ELF-1 (cell line): Measurements from ENCODE around the gene CNTN6.
A peak's percentile ranks its signal among the peaks of the same experiment; 100 is the strongest.

Experiments used
- DNase-seq: peaks from one replicate; pipeline ENCODE4 v3.0.0-alpha.2; 2016; ENCODE audit warnings: low read depth, low spot score

CNTN6 gene

DNA sequence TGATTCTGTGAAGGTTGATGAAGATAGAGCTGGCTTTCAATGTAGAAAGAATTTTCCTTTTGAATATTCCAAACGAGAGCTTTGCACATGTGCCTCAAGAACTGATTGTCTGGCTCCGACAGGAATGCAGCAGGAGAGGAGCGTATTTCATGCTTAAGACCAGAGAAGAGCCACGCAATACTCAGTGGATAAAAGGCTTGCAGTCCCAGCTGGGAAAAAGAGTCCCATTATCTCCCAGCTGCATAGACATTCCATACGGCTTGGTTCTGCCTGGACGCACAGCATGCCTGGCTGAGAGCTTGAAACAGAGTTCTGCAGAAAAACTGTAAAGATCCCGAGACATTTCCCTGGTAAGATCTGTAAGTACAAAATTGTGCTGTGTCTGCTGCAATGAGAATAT, at the start of gene CNTN6:
Gene CNTN6 (plus strand): TSS at position 254 of the 400 bp plus-strand sequence. CDS start 54,985 bp downstream, outside the sequence.
- no peak for DNase-seq

DNA sequence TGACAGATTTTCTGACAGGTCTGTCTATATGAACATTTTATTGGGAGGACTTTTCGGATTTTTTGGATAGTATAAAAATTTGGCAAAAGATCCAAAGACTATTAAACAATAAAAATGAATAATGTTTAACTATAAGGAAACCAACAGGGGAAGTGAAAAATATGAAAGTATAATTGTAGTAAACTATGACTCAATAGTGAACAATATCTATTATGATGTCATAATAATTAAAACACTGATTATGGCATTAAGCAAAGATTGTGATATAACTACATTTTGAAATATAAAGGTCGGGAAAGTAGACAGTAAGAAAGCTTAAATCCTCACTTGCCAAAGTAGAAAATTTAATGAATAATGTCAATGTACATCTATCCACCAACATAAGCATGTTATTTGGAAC, 44.3 kb upstream of the CNTN6 start:
- no peak for DNase-seq

DNA sequence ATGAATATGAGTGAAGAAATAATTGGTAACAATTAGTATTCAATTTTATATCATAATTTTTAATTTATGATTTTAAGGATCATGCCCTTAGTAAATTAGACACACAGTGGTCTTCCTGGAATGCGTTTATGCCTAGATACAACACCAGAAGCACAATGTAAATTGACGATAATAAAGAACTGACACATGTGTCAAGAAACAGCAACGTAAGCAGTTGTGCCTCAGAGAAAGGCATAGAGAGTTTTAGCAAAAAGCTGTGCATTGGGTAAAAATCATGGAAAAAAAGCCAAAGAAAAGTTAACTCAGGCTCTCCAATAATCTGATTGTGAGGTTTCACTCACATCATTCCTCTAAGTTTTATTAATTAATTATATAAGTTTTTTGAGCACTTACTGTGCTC, 37.0 kb upstream of the CNTN6 start:
- no peak for DNase-seq

DNA sequence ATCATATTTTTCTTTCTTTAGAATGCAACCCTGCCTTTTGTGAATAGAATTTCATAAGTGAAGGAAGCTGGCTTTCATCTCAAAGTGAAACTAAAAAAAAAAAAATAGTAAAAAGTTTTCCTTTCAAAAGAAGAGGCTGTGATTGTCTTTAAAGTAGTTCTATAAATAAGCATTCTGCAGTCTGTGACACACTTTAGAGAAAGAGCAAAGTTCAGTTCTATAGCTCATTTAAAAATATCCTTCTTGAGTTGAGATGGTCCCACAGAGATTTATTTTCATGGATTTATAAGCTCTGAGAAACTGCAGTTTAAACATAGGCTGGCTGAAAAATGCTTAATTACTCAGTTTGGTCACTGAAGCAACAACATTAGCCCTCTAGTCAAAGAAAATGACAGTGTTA, 36.1 kb upstream of the CNTN6 start:
- no peak for DNase-seq

DNA sequence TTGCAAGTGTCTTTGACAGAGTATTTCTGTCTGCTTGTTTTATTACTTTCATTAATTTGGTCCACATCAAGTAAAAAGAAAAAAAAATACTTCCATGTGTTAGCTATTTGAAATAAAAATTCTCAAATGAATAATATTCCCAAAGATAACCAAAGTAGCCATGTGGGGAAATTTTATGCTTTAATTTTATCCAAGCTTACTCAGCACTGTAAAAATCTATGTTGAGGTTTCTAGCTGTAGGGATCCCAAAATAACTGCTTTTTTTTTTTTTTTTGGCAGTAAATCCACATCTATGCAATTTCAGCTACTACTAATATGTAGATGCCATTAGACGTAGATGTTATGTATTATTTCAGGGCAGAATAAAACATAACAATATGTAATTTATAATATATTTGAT, 35.4 kb upstream of the CNTN6 start:
- DNase-seq: no peak

DNA sequence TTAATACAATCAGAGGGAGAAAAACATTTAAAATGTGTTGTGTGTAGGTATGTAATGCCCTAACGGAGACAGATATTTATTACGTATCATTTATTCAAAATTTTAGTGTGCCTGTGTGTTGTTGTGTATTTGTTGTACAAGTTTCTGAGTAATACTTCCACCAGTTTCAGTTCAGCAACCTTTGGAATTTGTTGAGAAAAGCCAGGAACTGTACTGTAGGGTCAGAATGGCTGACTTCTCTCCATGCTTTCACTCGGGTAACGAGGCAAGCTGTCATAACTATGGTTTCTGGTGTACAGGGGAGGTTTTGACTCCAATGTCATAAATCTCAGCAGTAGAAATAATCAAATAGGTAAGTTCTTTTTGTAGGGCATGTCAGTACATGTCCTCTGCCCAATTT, 23.8 kb upstream of the CNTN6 start:
- DNase-seq: no peak

DNA sequence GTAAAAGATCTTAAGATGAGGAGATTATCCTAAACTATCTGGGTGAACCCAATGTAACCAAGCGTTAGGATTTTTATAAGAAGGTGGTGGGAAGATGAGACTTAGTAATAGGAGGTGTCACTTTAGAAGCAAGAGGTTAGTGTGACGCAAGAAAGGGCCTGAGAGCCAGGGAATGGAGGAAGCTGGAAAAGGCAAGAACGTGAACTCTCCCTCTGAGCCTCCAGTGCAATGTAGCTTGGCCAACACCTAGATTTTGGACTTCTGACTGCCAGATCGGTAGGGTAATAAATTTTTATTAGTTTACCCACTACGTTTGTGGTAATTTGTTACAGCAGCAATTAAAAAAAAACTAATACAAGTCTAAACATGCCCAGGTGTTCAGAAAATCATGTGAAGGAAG, 20.8 kb upstream of the CNTN6 start:
- DNase-seq: no peak

DNA sequence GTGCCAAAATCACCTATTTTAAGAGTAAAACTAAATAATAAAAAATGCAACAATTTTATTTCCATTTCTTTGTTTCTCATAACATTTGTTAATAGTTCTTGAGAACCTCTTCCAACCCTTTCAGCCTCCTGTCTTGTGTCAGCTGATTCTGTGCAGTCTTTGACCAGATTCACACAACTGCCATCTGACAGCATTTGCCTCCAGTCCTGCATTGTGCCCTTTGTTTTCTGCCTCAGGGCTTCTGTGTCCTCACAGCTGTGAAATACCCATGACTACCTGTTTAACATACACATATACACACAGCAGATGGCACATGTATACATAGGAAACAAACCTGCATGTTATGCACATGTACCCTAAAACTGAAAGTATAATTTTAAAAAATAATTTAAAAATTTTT, 13.2 kb upstream of the CNTN6 start:
- no peak for DNase-seq

DNA sequence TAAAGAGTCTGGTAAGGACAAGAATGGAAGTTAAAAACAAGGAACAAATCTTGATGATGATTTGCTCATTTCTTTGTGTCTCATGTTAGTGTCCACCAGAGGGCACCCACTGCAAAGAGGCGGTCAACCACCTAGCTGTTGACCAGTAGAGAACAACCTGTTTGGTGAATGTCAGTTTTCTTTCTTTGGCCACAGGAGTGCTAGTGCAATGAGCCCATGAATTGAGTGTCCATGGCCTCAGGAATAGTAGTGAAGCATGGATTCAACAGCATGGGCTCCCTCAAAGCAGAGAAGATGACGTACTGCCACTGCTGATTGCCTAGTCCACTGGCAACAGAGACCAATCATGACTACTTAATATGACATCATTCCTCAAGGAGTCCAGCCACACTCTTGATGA, 10.7 kb upstream of the CNTN6 start:
- peak; percentile 9 for DNase-seq

DNA sequence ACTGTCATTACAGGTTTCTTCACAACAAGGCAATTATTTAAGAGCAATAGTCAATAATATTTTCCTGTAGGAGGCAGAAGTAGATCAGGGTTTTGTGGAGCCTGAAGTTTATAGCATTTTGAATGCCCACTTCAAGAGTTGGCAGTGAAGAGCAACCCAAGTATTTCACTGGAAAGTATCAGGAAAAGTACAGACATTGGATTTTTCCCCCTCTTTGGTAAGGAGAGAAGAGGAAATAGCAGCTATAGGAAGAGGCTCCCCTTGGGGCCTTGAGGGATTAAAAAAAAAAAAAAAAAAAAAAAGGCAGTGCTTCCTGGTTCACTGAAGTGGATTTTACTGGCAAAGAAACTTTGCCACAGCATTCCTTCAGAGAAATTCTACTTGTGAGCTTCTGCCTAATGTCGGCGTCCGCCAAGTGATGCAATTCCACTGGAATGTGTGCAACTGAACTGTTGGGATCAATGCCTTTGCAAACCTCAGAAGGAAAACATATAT, 5.7 kb upstream of the CNTN6 start:
- DNase-seq: no peak

DNA sequence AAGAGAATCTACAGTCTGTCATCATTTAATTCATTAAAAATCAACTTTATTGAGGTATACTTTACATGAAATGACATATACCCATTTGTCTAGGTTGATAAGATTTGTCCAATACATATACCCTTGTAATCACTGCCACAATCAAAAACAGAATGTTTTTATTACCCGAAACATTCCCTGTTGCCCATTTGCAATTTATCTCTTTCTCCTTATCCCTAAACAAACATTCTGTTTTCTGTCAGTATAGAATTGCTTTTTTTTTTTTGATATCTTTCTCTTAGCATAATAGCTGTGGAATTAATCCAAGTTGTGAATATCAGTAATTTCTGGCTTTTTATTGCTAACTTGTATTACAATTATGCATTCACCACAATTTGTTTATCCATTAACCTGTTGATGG, 4.3 kb upstream of the CNTN6 start:
- no peak for DNase-seq

DNA sequence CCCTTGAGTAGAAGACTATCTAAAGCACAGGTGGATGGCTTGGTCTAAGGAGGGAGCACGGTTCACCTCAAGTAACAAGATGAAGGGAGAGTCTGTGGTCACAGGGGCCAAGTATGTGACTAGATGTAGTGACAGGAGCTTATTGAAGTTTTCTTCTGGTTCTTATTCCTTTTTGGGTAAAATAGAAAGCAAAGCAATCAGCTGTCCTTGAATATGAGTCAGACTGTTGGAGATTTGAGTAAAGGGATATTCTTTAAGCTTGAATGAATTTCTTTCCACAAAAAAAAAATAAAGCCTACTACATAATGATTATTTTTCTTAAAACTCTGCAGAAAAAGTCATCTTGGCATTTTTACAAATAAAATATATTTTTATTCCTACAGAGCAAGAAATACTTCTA, 1.5 kb upstream of the CNTN6 start:
- no peak for DNase-seq

DNA sequence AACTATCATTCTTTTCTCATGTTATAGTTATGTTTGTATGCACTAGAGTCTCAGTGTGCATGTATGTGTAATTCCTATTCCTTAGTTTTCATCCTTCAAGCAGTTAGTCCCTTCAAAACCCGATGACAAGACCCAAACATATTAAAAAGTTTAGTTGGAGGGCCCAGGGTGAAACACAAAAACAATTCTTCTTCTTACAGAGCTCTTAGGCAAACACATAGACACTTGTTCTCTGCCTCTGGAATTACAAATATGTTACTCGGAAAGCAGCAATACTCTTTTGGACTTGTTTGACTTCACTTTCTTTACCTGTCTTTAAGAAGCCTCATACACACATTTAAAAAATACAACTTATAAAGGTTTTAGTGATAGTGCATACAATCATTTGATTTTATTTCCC, 763 bp upstream of the CNTN6 start:
- DNase-seq: no peak

DNA sequence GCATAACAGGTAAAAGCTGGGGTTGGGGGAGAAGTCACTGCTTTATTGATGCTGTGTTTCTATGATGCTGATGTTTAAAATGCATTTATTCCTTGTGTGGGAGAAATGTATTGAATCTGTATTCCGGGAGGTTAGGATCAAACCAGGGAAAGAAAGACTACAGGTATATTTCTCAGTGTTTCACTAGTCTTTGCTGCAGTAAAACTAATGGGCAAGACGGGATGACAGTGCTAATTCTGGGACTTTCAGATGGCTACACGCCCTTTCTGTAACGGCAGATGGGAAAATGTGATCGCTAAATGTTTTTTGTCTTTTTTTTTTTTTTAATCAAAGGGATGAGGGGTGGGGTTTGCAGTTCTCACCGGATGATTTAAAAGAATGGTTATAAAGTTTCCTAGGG, 393 bp downstream of the CNTN6 start:
- DNase-seq: no peak

DNA sequence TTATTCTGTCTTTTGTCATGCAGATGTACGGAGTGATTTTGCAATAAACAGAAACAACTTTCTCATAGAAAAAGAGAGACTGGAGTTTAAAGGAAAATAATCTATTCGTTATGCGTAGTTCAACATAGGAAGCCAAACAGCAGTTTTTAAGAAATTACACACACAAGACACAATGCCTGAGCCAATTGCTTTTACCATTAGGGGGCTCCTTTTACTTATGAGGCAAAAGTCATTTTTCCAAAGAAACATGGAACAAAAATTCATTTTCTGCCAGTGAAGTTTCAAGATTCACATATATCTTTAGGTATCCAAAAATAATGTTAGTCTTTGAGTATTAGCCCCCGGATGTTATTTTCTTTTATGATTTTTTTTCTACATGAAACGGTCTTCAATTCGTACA, 10.7 kb downstream of the CNTN6 start:
- no peak for DNase-seq

DNA sequence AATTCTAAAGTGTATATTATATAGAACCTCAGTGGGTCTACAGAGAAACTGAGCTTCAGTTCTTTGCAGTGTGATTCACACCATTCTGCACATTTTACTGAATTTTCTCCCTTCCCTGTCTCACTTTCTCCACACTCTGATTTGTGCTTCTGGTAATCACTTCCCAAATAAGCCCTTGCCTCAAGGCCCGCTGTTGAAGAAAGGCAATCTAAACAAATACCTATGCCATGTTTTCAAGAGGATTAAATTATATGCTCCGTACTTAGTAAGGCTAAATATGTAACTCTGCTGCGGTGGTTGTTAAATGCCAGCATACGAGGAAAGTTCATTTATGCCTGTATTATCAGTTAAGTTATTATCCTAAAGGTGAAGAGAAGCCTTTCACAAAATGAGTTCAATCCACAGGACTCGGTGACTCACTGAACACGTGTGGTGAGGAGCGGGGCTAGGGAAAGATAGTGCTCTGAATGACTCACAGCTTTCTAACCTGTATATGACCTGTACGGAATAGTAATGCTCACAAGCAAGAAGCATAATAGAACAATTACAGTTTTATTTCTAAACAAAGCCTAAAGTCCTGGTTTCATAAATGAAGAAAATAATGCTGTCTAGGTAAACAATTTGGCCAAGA, 25.1 kb downstream of the CNTN6 start:
- no peak for DNase-seq

DNA sequence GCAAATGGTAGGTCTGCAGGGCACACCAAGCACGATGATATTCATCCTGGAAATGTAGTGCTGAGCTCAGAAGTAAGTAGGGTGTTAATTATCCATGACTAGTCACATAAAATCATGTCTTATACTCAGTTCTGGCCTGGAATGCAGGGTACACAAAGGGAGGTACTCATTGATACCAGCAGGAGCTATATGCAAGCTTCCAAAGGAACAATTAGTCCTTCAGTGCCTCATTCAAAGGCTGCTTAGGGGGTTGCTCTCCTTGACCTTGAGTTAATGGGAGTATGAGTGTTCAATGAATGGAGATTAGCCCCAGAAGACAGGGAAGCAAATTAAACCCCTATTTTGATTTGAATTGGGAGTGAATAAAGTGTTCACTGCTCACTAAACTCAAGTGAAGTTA, 38.3 kb downstream of the CNTN6 start:
- DNase-seq: no peak

DNA sequence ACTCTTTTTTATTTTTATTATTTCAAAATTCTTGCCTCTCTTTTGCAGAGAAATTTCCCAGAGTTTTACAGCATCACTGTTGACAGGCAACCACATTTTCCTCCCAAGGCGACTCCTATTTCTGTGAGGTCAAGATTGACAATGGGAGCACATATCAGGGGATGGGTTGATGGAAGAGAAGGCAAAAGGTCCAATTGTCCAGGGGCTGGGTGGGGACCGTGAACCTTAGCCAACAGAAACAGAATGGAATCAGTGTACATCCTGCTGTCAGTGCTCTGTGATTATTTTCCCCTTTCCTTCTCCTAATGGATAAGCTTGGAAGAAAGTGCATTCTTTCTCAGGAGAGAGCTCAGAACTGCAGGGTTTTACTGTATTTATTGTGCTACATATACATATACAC, 42.4 kb downstream of the CNTN6 start:
- DNase-seq: no peak

DNA sequence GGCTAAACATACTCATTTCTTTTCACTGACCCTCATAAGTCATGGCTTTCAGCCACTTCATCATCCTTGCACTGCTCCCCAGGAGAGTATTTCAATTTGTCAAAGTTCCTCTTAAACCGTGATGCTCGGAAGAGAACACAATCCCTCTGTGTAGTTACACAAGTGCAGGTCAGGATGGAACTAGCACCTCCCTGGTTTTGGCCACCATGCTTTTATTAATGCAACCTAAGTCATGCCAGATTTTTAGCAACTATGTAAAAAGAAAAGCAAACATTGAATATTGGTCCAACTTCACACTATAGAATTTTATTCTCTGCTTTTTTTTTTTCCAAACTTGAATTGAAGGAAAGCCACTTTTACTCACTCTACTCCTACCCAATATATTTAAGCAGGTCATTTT, 45.2 kb downstream of the CNTN6 start:
- no peak for DNase-seq

DNA sequence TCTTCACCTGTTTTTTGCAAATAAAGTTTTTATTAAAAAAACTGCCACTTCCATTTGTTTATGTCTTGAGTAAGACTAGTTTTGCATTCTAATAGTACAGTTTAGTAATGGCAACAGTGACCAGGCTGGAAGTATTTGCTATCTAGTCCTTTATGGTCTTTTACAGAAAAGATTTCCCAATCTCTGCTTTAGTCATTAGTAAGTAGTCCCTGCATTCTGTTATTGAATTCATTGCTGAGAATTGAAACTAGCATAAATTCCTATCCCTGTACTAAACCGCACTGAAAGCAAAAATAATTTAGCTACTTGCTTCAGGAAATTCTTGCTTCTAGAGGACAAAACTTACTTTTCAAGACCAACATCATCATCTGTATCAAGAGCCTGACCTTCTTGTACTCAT, 46.2 kb downstream of the CNTN6 start:
- no peak for DNase-seq

DNA sequence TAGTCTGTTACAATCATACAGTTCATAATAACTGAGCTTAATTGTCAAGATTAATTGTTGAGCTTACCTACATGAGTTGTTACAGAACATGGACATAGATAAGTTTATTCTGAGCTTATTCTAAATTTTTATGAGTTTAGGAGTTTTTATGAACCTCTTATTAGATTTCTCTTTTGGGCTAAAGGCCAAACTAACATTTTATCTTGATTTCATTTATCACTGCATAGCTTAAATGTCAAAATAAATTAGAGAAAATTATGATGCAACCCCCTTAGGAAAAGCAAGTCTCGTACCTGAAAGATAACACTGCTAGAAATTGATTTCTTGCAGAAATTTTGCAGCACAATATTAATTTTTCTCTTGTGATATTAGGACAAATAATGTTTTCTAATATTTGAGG, 54.5 kb downstream of the CNTN6 start:
- no peak for DNase-seq

DNA sequence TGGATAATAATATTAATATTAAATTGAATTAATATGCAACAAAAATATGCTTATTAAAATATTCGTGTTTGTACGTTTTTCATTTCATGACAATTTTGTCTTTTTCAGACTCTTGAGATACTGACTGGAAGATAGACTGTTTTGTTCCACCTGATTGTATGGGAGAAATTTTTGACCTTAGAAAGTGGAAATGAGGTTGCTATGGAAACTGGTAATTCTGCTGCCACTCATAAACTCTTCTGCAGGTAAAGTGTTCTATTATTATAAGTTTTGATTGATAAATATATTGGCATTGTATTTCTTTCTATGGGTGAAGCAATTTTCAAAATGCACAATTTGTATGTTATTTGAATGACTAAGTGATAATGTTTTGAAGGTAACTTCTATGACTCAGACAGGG, 55.0 kb downstream of the CNTN6 start:
- no peak for DNase-seq

DNA sequence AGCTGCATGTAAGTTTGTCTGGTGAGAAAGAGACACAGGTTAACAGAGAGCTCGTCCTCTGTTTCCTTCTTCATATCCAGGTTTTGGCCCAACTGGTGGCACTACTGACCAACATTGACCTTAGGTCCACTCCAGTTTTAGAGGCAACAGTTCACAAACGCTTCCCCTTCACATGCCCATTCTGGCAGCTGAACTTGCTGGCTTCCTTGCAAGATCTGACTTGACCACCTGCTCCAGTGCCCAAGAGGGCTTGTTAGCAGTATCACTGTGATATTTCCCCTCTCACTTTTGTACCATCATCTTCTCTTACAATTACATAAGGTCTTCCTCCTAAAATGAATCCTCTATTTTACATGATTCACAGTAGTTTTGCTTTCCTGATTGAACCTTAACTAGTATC, 71.3 kb downstream of the CNTN6 start:
- no peak for DNase-seq

DNA sequence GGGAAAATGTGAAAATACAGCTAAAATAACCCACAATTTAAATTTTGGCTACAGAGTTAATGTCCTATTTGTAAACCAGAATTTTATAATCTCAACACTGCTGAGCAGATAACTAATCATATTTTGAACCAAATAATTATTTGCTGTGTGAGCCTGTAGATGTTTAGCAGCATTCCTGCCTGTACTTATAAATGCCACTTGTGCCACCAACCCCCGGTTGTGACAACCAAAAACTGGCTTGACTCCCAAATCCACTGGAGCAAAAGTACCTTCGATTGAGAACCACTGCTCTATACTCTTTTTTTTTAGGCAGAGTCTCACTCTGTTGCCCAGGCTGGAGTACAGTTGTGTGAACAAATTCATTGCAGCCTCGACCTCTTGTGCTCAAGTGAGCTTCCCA, 78.5 kb downstream of the CNTN6 start:
- DNase-seq: no peak
